Measurements from ENCODE around the gene TRAF1. TPM values are rescaled to one million over a fixed set of nuclear protein-coding genes. Genes with fewer than 3 reads are reported as not detected.

TRAF1 gene
- total and polyA plus RNA-seq, 10 of the 15 experiments (the other 5 are each of a cell fraction or from before 2014, with no cell fraction given) = 13.8 to 163 (median 128) TPM

- no peak overlapping the region for H3K4me2 ChIP-seq (ENCODE audit: control insufficient read depth, insufficient read depth)
- H3K9ac ChIP-seq (ENCODE audit: control insufficient read depth, insufficient read depth, low read length) = no peak overlapping the region
- ATAC-seq (peak; percentile 49), DNase-seq (ENCODE audit: low read depth, low spot score) (no peak), FAIRE-seq (no peak)
- SMC1A ChIA-PET (ENCODE audit: uncharacterized antibody, unreplicated experiment) = interaction anchor here (0.6 to 23.6 kb wide), 5 partner anchors 8 to 50 kb away, joined by 3 to 522 read pairs (median 8); partner anchors contain the start of gene TRAF1
- 31% methylated on average over 8 of the region's 8 CpGs for WGBS (ENCODE audit: insufficient coverage, insufficient replicate concordance, low lambda C conversion rate, missing lambda C conversion rate)
- no TSS peak for BruUV-seq (replicated peaks)
- H2AFZ ChIP-seq (ENCODE audit: control insufficient read depth, low read depth, low read length) = 0 out of 2 replicates have a peak overlapping the region, but pooled peaks have one; percentile 40
- RAD21 ChIA-PET (ENCODE audit: unreplicated experiment) = interaction anchor here (1.0 to 2.0 kb wide), 8 partner anchors 10 to 131 kb away, joined by 3 to 11 read pairs (median 4); partner anchors contain the start of gene TRAF1
- H3K27me3 ChIP-seq (replicated peaks in 1 of 2; ENCODE audit: control insufficient read depth in 2 of 2, insufficient read depth in 2 of 2, low read length in 1 of 2) = no peaks in the 10 kb centered on the region
- POLR2A ChIA-PET = interaction anchor here (0.6 to 15.6 kb wide), 10 partner anchors 9 to 229 kb away, joined by 3 to 383 read pairs (median 3); partner anchors contain the start of genes PHF19 and TRAF1
- H3K36me3 ChIP-seq (ENCODE audit: control insufficient read depth in 2 of 2, insufficient read depth in 2 of 2, low read length in 1 of 2) = no peaks in the 10 kb centered on the region
- CTCF ChIA-PET = interaction anchor here (0.9 to 4.2 kb wide), 19 partner anchors 11 to 266 kb away, joined by 3 to 14 read pairs (median 4); no protein-coding TSS in a partner anchor
- H3K79me2 ChIP-seq (ENCODE audit: control insufficient read depth, insufficient read depth, low read length) = no peaks in the 10 kb centered on the region
- H3K4me3 ChIP-seq = no peak overlapping the region
- H3K9me3 ChIP-seq (replicated peaks; ENCODE audit: control insufficient read depth, insufficient read depth, low read length) = no peaks in the 10 kb centered on the region
- H3K27ac ChIP-seq (ENCODE audit: control insufficient read depth, insufficient read depth) = no peak overlapping the region
- H3K4me1 ChIP-seq (ENCODE audit: control insufficient read depth, insufficient read depth, low read length) = peaks cover 26% of the 10 kb centered on the region
- no peaks in the 10 kb centered on the region for H4K20me1 ChIP-seq (ENCODE audit: control insufficient read depth, insufficient read depth)
- intact Hi-C loops (cut with micrococcal nuclease; ENCODE audit: unreplicated experiment) (loop anchor here (1.0 kb wide), 1 partner anchor 9 kb away; the partner anchor contains the start of gene PHF19), in situ Hi-C loops (cut with MboI) (no loop called here)
- TF ChIP-seq SMC3 (IDR thresholded peaks at IDR 0.05; ENCODE audit: borderline replicate concordance, low read length) (no peak), ELK1 (IDR thresholded peaks at IDR 0.05; ENCODE audit: low read depth, low read length) (no peak), PRDM15 (CRISPR knock-in tag; IDR thresholded peaks at IDR 0.05) (no peak), BHLHE40 (IDR thresholded peaks at IDR 0.05; ENCODE audit: borderline replicate concordance in 1 of 2, low read depth in 2 of 2, low read length in 1 of 2) (no peak), YBX1 (IDR thresholded peaks at IDR 0.05) (no peak), PML (IDR thresholded peaks at IDR 0.05; ENCODE audit: low read length) (no peak), MEF2B (IDR thresholded peaks at IDR 0.05; ENCODE audit: partially characterized antibody, poor library complexity, severe bottlenecking) (peak; percentile 85), ZNF687 (IDR thresholded peaks at IDR 0.05) (no peak), GATAD2B (conservative IDR thresholded peaks at IDR 0.05; ENCODE audit: low read depth) (0 out of 2 replicates have a peak, but pooled peaks have one; percentile 35), CHD4 (IDR thresholded peaks at IDR 0.05) (no peak), RBBP5 (conservative IDR thresholded peaks at IDR 0.05) (no peak), SMAD5 (IDR thresholded peaks at IDR 0.05; ENCODE audit: low read depth) (no peak), DPF2 (IDR thresholded peaks at IDR 0.05) (peak; percentile 67), PKNOX1 (IDR thresholded peaks at IDR 0.05) (peak; percentile 62; the same call in 1 of the 2 replicates)
Measured at GRCh38 chr9:120886490-120886967, 40.1 kb downstream of the TRAF1 start.
